GM23338 (cell line): ENCODE results near the gene MALRD1. TPM values are rescaled to one million over a fixed set of nuclear protein-coding genes. Genes with fewer than 3 reads are reported as not detected.

Source experiments
- ATAC-seq: fragments of 200-7000 bp; cut with Tn5 transposase; 3 replicates; pipeline ENCODE4 v1.9.1; 2020
- DNase-seq: peaks from one replicate; pipeline ENCODE4 v3.0.0-alpha.2; 2015; ENCODE audit warnings: low spot score
- H2AFZ ChIP-seq: fragments of 200-600 bp; sonication (generic); 2 replicates; pipeline ENCODE4 v1.8.0; 2016; ENCODE audit warnings: antibody characterized with exemption, mild to moderate bottlenecking, moderate library complexity
- H3F3A ChIP-seq: fragments of 200-600 bp; sonication (generic); replicated peaks from 2 replicates; pipeline ENCODE4 v1.8.0; 2017; ENCODE audit warnings: antibody characterized with exemption, mixed run types, low read depth
- H3K27ac ChIP-seq: fragments of 200-600 bp; sonication (generic); 2 replicates; pipeline ENCODE4 v1.6.1; 2016; ENCODE audit warnings: low read depth
- H3K27me3 ChIP-seq: fragments of 200-600 bp; sonication (generic); 2 replicates; pipeline ENCODE4 v1.8.0; 2016; ENCODE audit warnings: mild to moderate bottlenecking, mixed run types, moderate library complexity; ENCODE audit not compliant: insufficient read depth
- H3K36me3 ChIP-seq: fragments of 200-600 bp; sonication (generic); 2 replicates; pipeline ENCODE4 v1.8.0; 2016; ENCODE audit warnings: mild to moderate bottlenecking; ENCODE audit not compliant: insufficient read depth
- H3K4me1 ChIP-seq: fragments of 200-600 bp; sonication (generic); 2 replicates; pipeline ENCODE4 v1.8.0; 2016; ENCODE audit warnings: mild to moderate bottlenecking, moderate library complexity; ENCODE audit not compliant: insufficient read depth
- H3K4me2 ChIP-seq: fragments of 200-600 bp; sonication (generic); 2 replicates; pipeline ENCODE4 v1.7.1; 2017; ENCODE audit warnings: mixed run types
- H3K4me3 ChIP-seq: fragments of 200-600 bp; sonication (generic); 2 replicates; pipeline ENCODE4 v1.6.1; 2016; ENCODE audit warnings: mixed run types
- H3K79me2 ChIP-seq: fragments of 200-600 bp; sonication (generic); replicated peaks from 2 replicates; pipeline ENCODE4 v1.8.0; 2017; ENCODE audit warnings: mild to moderate bottlenecking; ENCODE audit not compliant: insufficient read depth
- H3K9me2 ChIP-seq: fragments of 200-600 bp; sonication (generic); 2 replicates; pipeline ENCODE4 v1.8.0; 2017; ENCODE audit not compliant: insufficient read depth
- H4K20me1 ChIP-seq: fragments of 200-600 bp; sonication (generic); replicated peaks from 2 replicates; pipeline ENCODE4 v1.8.0; 2017; ENCODE audit warnings: mild to moderate bottlenecking; ENCODE audit not compliant: insufficient read depth
- H3K27ac Mint-ChIP-seq: 2 replicates; pipeline ENCODE4 v1.8.0; 2020; ENCODE audit warnings: inconsistent platforms, mild to moderate bottlenecking, moderate library complexity, mixed read lengths
- H3K27me3 Mint-ChIP-seq: 3 replicates; pipeline ENCODE4 v1.8.0; 2022; ENCODE audit warnings: low read depth, mild to moderate bottlenecking, moderate library complexity, mixed read lengths, inconsistent platforms; ENCODE audit not compliant: insufficient read depth, poor library complexity
- H3K36me3 Mint-ChIP-seq: 3 replicates; pipeline ENCODE4 v1.8.0; 2021; ENCODE audit warnings: low read depth, mild to moderate bottlenecking, inconsistent platforms, moderate library complexity, mixed read lengths
- H3K4me1 Mint-ChIP-seq: 3 replicates; pipeline ENCODE4 v1.8.0; 2020; ENCODE audit warnings: mild to moderate bottlenecking, inconsistent platforms, mixed read lengths
- H3K4me3 Mint-ChIP-seq: 3 replicates; pipeline ENCODE4 v1.8.0; 2021; ENCODE audit warnings: moderate library complexity, mild to moderate bottlenecking, inconsistent platforms, mixed read lengths
- H3K9me3 Mint-ChIP-seq: 3 replicates; pipeline ENCODE4 v1.8.0; 2020; ENCODE audit warnings: moderate library complexity, mild to moderate bottlenecking, inconsistent platforms, mixed read lengths
- CREB1 ChIP-seq: fragments of 250-450 bp; sonication (Bioruptor Pico); IDR thresholded peaks from 2 replicates; pipeline ENCODE4 v1.5.0; 2020; ENCODE audit warnings: low read depth, mild to moderate bottlenecking, moderate library complexity
- EZH2 ChIP-seq: fragments of 200-600 bp; sonication (generic); IDR thresholded peaks from one replicate; pipeline ENCODE4 v1.8.0; 2017; ENCODE audit warnings: antibody characterized with exemption, mild to moderate bottlenecking, low read depth; ENCODE audit not compliant: unreplicated experiment
- EZH2phosphoT487 ChIP-seq: fragments of 200-600 bp; sonication (generic); IDR thresholded peaks from one replicate; pipeline ENCODE4 v1.8.1; 2018; ENCODE audit warnings: antibody characterized with exemption; ENCODE audit not compliant: unreplicated experiment
- JUNB ChIP-seq: IDR thresholded peaks from one replicate; pipeline ENCODE4 v1.6.1; 2016; ENCODE audit warnings: antibody characterized with exemption; ENCODE audit not compliant: unreplicated experiment
- NANOG ChIP-seq: IDR thresholded peaks from 2 replicates; pipeline ENCODE4 v1.6.1; 2016; ENCODE audit warnings: antibody characterized with exemption, borderline replicate concordance
- POLR2AphosphoS5 ChIP-seq: IDR thresholded peaks from 2 replicates; pipeline ENCODE4 v1.6.1; 2016; ENCODE audit warnings: antibody characterized with exemption, low read depth
- STAT1 ChIP-seq: IDR thresholded peaks from one replicate; pipeline ENCODE4 v1.6.1; 2016; ENCODE audit warnings: antibody characterized with exemption; ENCODE audit not compliant: unreplicated experiment
- ZNF114 ChIP-seq: fragments of 250-450 bp; sonication (Bioruptor Pico); IDR thresholded peaks from 2 replicates; pipeline ENCODE4 v1.5.0; 2020; ENCODE audit warnings: mild to moderate bottlenecking, moderate library complexity
- ZNF331 ChIP-seq: fragments of 250-450 bp; sonication (Bioruptor Pico); IDR thresholded peaks from 2 replicates; pipeline ENCODE4 v1.5.0; 2020; ENCODE audit warnings: low read depth, mild to moderate bottlenecking, moderate library complexity
- polyA plus RNA-seq: library from polyadenylated mRNA; unstranded; fragments of >200 nt; fragmentation: Nextera tagmentation; extraction: Ambion mirVana; gene quantifications from 2 replicates; pipeline ENCODE4 v1.2.1, GENCODE V29; 2016
- total RNA-seq: library from RNA; depleted of rRNA; stranded (reverse); fragments of >200 nt; shearing (Covaris generic); gene quantifications from 2 replicates; pipeline ENCODE4 v1.2.3, GENCODE V29; 2014
- TF ChIP-seq, protein P1 (sequence below): IDR thresholded peaks from 2 replicates; pipeline ENCODE4 v1.6.1; 2016; ENCODE audit warnings: antibody characterized with exemption
- TF ChIP-seq, protein P2 (sequence below): fragments of 250-450 bp; sonication (Bioruptor Pico); IDR thresholded peaks from 2 replicates; pipeline ENCODE4 v1.5.0; 2020; ENCODE audit warnings: mild to moderate bottlenecking, moderate library complexity
- TF ChIP-seq, protein P3 (sequence below), 2 experiments: fragments of 200-600 bp in 1 of 2; sonication (generic) in 1 of 2; conservative IDR thresholded peaks; 2 replicates each; pipeline versions ENCODE4 v1.5.1 to v1.6.1; 2016 to 2017; ENCODE audit warnings: antibody characterized with exemption in 2 of 2, low read depth in 2 of 2, mild to moderate bottlenecking in 2 of 2, moderate library complexity in 1 of 2
- TF ChIP-seq, protein P4 (sequence below): IDR thresholded peaks from one replicate; pipeline ENCODE4 v1.6.1; 2018; ENCODE audit warnings: antibody characterized with exemption; ENCODE audit not compliant: unreplicated experiment

Gene MALRD1
- total and polyA plus RNA-seq, 2 experiments from 2014 or later, result 0.42 to 1.9 TPM

DNA sequence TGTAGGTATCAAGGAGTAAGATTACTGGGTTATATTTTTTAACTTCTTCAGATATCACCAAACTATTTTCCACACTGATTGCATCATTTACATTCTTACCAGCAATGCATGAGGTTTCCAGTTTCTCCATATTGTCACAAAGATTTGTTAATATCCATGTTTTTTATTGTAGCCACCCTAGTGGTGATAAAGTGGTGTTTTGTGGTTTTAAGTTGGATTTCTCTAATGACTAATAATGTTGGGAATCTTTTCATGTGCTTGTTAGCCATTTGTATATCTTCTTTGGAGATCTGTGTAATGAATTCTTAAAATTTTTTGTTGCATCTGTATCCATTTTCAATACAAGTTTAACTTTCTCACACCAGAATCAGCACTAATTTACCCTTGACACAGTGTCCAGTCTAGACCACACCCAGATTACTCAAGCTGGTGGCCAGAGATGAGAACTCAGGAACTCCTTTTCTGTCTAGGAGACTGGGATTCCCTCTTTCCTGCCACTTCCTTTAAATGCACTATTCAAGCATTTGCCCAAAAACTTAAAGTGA lies 700.7 kb downstream of the MALRD1 start:
- no peaks in the 10 kb centered on the region for H3K27me3 ChIP-seq
- Mint-ChIP-seq H3K9me3 (no peaks in the 10 kb centered on the region), H3K27me3 (no peaks in the 10 kb centered on the region), H3K4me3 (no peak overlapping the region), H3K4me1 (no peaks in the 10 kb centered on the region), H3K36me3 (no peaks in the 10 kb centered on the region), H3K27ac (no peak overlapping the region)
- no peak overlapping the region for H3K27ac ChIP-seq
- peaks cover 3% of the 10 kb centered on the region; the same call in 1 of the 2 replicates for H3K9me2 ChIP-seq
- no peak for ATAC-seq
- H3K4me2 ChIP-seq, result no peak overlapping the region
- H3K4me3 ChIP-seq, result no peak overlapping the region
- no peaks in the 10 kb centered on the region for H3K36me3 ChIP-seq
- H3K79me2 ChIP-seq, result no peaks in the 10 kb centered on the region
- no peak overlapping the region for H2AFZ ChIP-seq
- no peaks in the 10 kb centered on the region for H3F3A ChIP-seq
- DNase-seq, result no peak
- no peaks in the 10 kb centered on the region for H3K4me1 ChIP-seq
- no peaks in the 10 kb centered on the region for H4K20me1 ChIP-seq
- TF ChIP-seq, protein P1, sequence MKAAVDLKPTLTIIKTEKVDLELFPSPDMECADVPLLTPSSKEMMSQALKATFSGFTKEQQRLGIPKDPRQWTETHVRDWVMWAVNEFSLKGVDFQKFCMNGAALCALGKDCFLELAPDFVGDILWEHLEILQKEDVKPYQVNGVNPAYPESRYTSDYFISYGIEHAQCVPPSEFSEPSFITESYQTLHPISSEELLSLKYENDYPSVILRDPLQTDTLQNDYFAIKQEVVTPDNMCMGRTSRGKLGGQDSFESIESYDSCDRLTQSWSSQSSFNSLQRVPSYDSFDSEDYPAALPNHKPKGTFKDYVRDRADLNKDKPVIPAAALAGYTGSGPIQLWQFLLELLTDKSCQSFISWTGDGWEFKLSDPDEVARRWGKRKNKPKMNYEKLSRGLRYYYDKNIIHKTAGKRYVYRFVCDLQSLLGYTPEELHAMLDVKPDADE, result no peak
- TF ChIP-seq EZH2 (no peak), EZH2phosphoT487 (no peak), CREB1 (CRISPR knock-in tag) (no peak), POLR2AphosphoS5 (no peak), NANOG (no peak), ZNF331 (CRISPR knock-in tag) (no peak), ZNF114 (CRISPR knock-in tag) (no peak), STAT1 (no peak), JUNB (no peak)
- TF ChIP-seq, protein P2, sequence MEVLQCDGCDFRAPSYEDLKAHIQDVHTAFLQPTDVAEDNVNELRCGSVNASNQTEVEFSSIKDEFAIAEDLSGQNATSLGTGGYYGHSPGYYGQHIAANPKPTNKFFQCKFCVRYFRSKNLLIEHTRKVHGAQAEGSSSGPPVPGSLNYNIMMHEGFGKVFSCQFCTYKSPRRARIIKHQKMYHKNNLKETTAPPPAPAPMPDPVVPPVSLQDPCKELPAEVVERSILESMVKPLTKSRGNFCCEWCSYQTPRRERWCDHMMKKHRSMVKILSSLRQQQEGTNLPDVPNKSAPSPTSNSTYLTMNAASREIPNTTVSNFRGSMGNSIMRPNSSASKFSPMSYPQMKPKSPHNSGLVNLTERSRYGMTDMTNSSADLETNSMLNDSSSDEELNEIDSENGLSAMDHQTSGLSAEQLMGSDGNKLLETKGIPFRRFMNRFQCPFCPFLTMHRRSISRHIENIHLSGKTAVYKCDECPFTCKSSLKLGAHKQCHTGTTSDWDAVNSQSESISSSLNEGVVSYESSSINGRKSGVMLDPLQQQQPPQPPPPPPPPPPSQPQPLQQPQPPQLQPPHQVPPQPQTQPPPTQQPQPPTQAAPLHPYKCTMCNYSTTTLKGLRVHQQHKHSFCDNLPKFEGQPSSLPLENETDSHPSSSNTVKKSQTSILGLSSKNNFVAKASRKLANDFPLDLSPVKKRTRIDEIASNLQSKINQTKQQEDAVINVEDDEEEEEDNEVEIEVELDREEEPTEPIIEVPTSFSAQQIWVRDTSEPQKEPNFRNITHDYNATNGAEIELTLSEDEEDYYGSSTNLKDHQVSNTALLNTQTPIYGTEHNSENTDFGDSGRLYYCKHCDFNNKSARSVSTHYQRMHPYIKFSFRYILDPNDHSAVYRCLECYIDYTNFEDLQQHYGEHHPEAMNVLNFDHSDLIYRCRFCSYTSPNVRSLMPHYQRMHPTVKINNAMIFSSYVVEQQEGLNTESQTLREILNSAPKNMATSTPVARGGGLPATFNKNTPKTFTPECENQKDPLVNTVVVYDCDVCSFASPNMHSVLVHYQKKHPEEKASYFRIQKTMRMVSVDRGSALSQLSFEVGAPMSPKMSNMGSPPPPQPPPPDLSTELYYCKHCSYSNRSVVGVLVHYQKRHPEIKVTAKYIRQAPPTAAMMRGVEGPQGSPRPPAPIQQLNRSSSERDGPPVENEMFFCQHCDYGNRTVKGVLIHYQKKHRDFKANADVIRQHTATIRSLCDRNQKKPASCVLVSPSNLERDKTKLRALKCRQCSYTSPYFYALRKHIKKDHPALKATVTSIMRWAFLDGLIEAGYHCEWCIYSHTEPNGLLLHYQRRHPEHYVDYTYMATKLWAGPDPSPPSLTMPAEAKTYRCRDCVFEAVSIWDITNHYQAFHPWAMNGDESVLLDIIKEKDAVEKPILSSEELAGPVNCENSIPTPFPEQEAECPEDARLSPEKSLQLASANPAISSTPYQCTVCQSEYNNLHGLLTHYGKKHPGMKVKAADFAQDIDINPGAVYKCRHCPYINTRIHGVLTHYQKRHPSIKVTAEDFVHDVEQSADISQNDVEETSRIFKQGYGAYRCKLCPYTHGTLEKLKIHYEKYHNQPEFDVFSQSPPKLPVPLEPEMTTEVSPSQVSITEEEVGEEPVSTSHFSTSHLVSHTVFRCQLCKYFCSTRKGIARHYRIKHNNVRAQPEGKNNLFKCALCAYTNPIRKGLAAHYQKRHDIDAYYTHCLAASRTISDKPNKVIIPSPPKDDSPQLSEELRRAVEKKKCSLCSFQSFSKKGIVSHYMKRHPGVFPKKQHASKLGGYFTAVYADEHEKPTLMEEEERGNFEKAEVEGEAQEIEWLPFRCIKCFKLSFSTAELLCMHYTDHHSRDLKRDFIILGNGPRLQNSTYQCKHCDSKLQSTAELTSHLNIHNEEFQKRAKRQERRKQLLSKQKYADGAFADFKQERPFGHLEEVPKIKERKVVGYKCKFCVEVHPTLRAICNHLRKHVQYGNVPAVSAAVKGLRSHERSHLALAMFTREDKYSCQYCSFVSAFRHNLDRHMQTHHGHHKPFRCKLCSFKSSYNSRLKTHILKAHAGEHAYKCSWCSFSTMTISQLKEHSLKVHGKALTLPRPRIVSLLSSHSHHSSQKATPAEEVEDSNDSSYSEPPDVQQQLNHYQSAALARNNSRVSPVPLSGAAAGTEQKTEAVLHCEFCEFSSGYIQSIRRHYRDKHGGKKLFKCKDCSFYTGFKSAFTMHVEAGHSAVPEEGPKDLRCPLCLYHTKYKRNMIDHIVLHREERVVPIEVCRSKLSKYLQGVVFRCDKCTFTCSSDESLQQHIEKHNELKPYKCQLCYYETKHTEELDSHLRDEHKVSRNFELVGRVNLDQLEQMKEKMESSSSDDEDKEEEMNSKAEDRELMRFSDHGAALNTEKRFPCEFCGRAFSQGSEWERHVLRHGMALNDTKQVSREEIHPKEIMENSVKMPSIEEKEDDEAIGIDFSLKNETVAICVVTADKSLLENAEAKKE (CRISPR knock-in tag), result no peak
- TF ChIP-seq, protein P3, sequence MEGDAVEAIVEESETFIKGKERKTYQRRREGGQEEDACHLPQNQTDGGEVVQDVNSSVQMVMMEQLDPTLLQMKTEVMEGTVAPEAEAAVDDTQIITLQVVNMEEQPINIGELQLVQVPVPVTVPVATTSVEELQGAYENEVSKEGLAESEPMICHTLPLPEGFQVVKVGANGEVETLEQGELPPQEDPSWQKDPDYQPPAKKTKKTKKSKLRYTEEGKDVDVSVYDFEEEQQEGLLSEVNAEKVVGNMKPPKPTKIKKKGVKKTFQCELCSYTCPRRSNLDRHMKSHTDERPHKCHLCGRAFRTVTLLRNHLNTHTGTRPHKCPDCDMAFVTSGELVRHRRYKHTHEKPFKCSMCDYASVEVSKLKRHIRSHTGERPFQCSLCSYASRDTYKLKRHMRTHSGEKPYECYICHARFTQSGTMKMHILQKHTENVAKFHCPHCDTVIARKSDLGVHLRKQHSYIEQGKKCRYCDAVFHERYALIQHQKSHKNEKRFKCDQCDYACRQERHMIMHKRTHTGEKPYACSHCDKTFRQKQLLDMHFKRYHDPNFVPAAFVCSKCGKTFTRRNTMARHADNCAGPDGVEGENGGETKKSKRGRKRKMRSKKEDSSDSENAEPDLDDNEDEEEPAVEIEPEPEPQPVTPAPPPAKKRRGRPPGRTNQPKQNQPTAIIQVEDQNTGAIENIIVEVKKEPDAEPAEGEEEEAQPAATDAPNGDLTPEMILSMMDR (conservative IDR thresholded peaks at IDR 0.05; ENCODE audit: low read depth in 2 of 2), result no peak
- TF ChIP-seq, protein P4, sequence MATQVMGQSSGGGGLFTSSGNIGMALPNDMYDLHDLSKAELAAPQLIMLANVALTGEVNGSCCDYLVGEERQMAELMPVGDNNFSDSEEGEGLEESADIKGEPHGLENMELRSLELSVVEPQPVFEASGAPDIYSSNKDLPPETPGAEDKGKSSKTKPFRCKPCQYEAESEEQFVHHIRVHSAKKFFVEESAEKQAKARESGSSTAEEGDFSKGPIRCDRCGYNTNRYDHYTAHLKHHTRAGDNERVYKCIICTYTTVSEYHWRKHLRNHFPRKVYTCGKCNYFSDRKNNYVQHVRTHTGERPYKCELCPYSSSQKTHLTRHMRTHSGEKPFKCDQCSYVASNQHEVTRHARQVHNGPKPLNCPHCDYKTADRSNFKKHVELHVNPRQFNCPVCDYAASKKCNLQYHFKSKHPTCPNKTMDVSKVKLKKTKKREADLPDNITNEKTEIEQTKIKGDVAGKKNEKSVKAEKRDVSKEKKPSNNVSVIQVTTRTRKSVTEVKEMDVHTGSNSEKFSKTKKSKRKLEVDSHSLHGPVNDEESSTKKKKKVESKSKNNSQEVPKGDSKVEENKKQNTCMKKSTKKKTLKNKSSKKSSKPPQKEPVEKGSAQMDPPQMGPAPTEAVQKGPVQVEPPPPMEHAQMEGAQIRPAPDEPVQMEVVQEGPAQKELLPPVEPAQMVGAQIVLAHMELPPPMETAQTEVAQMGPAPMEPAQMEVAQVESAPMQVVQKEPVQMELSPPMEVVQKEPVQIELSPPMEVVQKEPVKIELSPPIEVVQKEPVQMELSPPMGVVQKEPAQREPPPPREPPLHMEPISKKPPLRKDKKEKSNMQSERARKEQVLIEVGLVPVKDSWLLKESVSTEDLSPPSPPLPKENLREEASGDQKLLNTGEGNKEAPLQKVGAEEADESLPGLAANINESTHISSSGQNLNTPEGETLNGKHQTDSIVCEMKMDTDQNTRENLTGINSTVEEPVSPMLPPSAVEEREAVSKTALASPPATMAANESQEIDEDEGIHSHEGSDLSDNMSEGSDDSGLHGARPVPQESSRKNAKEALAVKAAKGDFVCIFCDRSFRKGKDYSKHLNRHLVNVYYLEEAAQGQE, result no peak
